ENCODE measurements around the gene CFAP54.

CFAP54 gene

DNA sequence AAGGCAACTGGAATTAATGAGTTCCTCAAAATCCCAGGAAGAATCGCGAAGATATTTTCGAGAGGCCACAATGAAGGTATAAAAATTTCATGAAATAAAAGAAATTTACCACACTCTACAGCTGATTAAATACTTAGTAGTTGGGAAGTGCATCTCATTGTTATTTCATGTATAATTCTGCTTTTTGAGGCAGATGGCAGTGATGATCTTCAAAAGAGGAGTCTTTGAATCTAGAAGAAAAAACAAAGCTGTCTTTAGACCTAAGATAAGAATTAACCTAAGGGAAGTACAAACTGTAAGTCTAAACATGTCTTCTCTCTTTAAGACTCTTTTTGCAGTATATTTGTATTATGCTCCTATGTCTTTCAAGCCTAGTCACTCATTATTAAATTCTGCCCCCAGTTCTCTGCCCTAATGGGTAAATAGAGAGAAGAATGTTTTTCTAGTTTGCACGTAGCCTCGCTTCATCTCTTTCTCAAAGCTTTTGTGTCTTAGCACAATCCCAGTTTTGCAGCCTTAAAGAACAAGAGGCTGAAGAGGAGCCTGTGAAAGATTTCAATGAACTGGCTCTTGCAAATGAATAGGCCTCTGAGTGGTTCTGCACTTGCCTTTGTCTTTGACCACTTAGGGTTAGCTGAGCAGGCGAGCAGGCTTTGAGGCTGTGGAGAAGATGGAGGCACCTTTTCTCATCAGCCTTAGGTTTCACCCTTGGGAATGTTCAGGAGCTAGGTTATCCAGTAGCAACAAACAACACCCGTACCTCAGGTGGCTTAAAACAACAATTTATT is 32.7 kb downstream of the CFAP54 start:
- Histone ChIP-seq H3K23ac (ENCODE audit: low read length) (no peak overlapping the region), H3K79me2 (ENCODE audit: control insufficient read depth, insufficient read depth, low read length, poor library complexity) (no peaks in the 10 kb centered on the region), H3K9ac (ENCODE audit: low read length) (no peak overlapping the region), H4K8ac (ENCODE audit: low read depth, low read length) (no peak overlapping the region), H2AK5ac (ENCODE audit: low read length) (no peak overlapping the region), H4K91ac (ENCODE audit: low read depth, low read length) (no peak overlapping the region), H3K36me3 (ENCODE audit: control insufficient read depth in 1 of 2, insufficient read depth in 2 of 2, low read length in 2 of 2) (no peaks in the 10 kb centered on the region), H3K18ac (ENCODE audit: low read length) (no peak overlapping the region), H3K4ac (ENCODE audit: low read depth, low read length) (no peak overlapping the region), H2BK12ac (ENCODE audit: low read length) (no peak overlapping the region), H2AFZ (ENCODE audit: insufficient read depth, low read length, poor library complexity) (no peak overlapping the region), H3K4me3 (ENCODE audit: low read depth, low read length) (no peak overlapping the region), H3K79me1 (ENCODE audit: low read length) (no peaks in the 10 kb centered on the region), H3K4me1 (ENCODE audit: control insufficient read depth in 1 of 2, insufficient read depth in 2 of 2, low read length in 2 of 2) (no peaks in the 10 kb centered on the region), H3K14ac (ENCODE audit: low read length) (no peak overlapping the region), H2BK5ac (ENCODE audit: low read depth, low read length, poor library complexity) (no peak overlapping the region), H3K9me3 (ENCODE audit: insufficient read depth, low read depth, low read length) (peaks cover 2% of the 10 kb centered on the region), H3K4me2 (ENCODE audit: low read length) (no peak overlapping the region), H2BK120ac (ENCODE audit: insufficient read depth, low read length, poor library complexity) (no peak overlapping the region), H3K27me3 (ENCODE audit: insufficient read depth, low read length) (no peaks in the 10 kb centered on the region), H4K12ac (ENCODE audit: low read depth, low read length) (no peak overlapping the region), H3K27ac (ENCODE audit: low read depth, low read length) (no peak overlapping the region)
- WGBS (ENCODE audit: extremely low coverage, insufficient coverage, insufficient read length) = no CpG with 5 or more reads among the region's 7 CpGs
- no peak for DNase-seq

GRCh38 chr12:96522690-96523089 is 33.3 kb downstream of the CFAP54 start:
- H3K79me2 ChIP-seq (ENCODE audit: control insufficient read depth, insufficient read depth, low read length, poor library complexity) = no peaks in the 10 kb centered on the region
- H3K4me3 ChIP-seq (ENCODE audit: low read depth, low read length) = no peak overlapping the region
- no peak overlapping the region for H3K18ac ChIP-seq (ENCODE audit: low read length)
- no peak overlapping the region for H4K91ac ChIP-seq (ENCODE audit: low read depth, low read length)
- no peak overlapping the region for H2AFZ ChIP-seq (ENCODE audit: insufficient read depth, low read length, poor library complexity)
- no peak overlapping the region for H3K9ac ChIP-seq (ENCODE audit: low read length)
- no peak overlapping the region for H3K23ac ChIP-seq (ENCODE audit: low read length)
- no peak overlapping the region for H4K8ac ChIP-seq (ENCODE audit: low read depth, low read length)
- no peaks in the 10 kb centered on the region for H3K36me3 ChIP-seq (ENCODE audit: control insufficient read depth in 1 of 2, insufficient read depth in 2 of 2, low read length in 2 of 2)
- no peak overlapping the region for H2BK120ac ChIP-seq (ENCODE audit: insufficient read depth, low read length, poor library complexity)
- H3K9me3 ChIP-seq (ENCODE audit: insufficient read depth, low read depth, low read length) = peaks cover 2% of the 10 kb centered on the region
- H2BK12ac ChIP-seq (ENCODE audit: low read length) = no peak overlapping the region
- no peak overlapping the region for H3K27ac ChIP-seq (ENCODE audit: low read depth, low read length)
- H3K4ac ChIP-seq (ENCODE audit: low read depth, low read length) = no peak overlapping the region
- no peaks in the 10 kb centered on the region for H3K27me3 ChIP-seq (ENCODE audit: insufficient read depth, low read length)
- H2AK5ac ChIP-seq (ENCODE audit: low read length) = no peak overlapping the region
- no peaks in the 10 kb centered on the region for H3K4me1 ChIP-seq (ENCODE audit: control insufficient read depth in 1 of 2, insufficient read depth in 2 of 2, low read length in 2 of 2)
- DNase-seq = no peak
- H3K79me1 ChIP-seq (ENCODE audit: low read length) = no peaks in the 10 kb centered on the region
- no peak overlapping the region for H2BK5ac ChIP-seq (ENCODE audit: low read depth, low read length, poor library complexity)
- H4K12ac ChIP-seq (ENCODE audit: low read depth, low read length) = no peak overlapping the region
- H3K4me2 ChIP-seq (ENCODE audit: low read length) = no peak overlapping the region
- no peak overlapping the region for H3K14ac ChIP-seq (ENCODE audit: low read length)
- no CpG with 5 or more reads among the region's 3 CpGs for WGBS (ENCODE audit: extremely low coverage, insufficient coverage, insufficient read length)

DNA sequence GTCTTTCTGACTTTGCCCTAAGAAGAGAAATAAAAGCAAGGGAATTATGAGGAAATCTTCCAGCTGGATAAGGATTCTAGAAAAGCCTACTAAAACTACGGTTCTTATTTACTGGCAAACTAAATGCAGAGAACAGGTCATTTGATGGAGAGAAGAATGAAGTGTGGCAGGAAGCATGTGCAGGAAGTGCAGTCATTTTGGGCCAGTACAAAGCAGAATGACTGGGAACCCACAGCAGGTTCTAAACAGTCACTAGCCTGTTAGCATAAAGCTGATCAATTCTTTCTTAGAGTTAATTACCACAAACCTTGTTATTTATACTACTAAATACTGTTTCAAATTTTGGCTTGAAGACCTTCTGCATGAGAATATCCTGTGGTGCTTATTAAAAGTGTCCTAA is 36.7 kb downstream of the CFAP54 start:
- no peaks in the 10 kb centered on the region for H3K4me1 ChIP-seq (ENCODE audit: control insufficient read depth in 1 of 2, insufficient read depth in 2 of 2, low read length in 2 of 2)
- no peak overlapping the region for H3K27ac ChIP-seq (ENCODE audit: low read depth, low read length)
- H3K4ac ChIP-seq (ENCODE audit: low read depth, low read length) = no peak overlapping the region
- no peak overlapping the region for H2BK120ac ChIP-seq (ENCODE audit: insufficient read depth, low read length, poor library complexity)
- H3K36me3 ChIP-seq (ENCODE audit: control insufficient read depth in 1 of 2, insufficient read depth in 2 of 2, low read length in 2 of 2) = no peaks in the 10 kb centered on the region
- WGBS (ENCODE audit: extremely low coverage, insufficient coverage, insufficient read length) = no CpG with 5 or more reads among the region's 1 CpG
- no peak overlapping the region for H2AFZ ChIP-seq (ENCODE audit: insufficient read depth, low read length, poor library complexity)
- DNase-seq = no peak
- H3K79me2 ChIP-seq (ENCODE audit: control insufficient read depth, insufficient read depth, low read length, poor library complexity) = no peaks in the 10 kb centered on the region
- H2BK5ac ChIP-seq (ENCODE audit: low read depth, low read length, poor library complexity) = no peak overlapping the region
- H3K23ac ChIP-seq (ENCODE audit: low read length) = no peak overlapping the region
- H4K91ac ChIP-seq (ENCODE audit: low read depth, low read length) = no peak overlapping the region
- H4K12ac ChIP-seq (ENCODE audit: low read depth, low read length) = no peak overlapping the region
- no peak overlapping the region for H3K9ac ChIP-seq (ENCODE audit: low read length)
- no peak overlapping the region for H2BK12ac ChIP-seq (ENCODE audit: low read length)
- H3K14ac ChIP-seq (ENCODE audit: low read length) = no peak overlapping the region
- no peak overlapping the region for H4K8ac ChIP-seq (ENCODE audit: low read depth, low read length)
- H3K9me3 ChIP-seq (ENCODE audit: insufficient read depth, low read depth, low read length) = no peaks in the 10 kb centered on the region
- H3K79me1 ChIP-seq (ENCODE audit: low read length) = no peaks in the 10 kb centered on the region
- no peak overlapping the region for H3K18ac ChIP-seq (ENCODE audit: low read length)
- H3K4me3 ChIP-seq (ENCODE audit: low read depth, low read length) = no peak overlapping the region
- no peaks in the 10 kb centered on the region for H3K27me3 ChIP-seq (ENCODE audit: insufficient read depth, low read length)
- no peak overlapping the region for H2AK5ac ChIP-seq (ENCODE audit: low read length)
- no peak overlapping the region for H3K4me2 ChIP-seq (ENCODE audit: low read length)

DNA sequence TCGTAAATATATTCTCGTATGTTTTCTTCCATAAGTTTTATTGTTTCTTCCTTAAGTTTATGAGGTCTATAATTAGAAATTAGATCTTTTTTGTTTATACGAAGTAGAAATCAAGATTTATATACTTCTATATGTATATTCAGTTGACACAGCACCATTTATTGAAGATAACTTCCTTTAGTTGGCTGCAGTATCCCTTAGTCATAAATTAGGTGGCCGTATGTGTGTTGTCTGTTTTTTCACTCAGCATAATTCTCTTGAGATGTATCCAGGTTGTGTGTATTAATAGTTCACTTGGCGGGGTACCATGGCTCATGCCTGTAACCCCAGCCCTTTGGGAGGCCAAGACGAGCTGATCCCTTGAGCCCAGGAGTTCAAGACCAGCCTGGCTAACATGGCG is 40.5 kb downstream of the CFAP54 start:
- no peaks in the 10 kb centered on the region for H3K4me1 ChIP-seq (ENCODE audit: control insufficient read depth in 1 of 2, insufficient read depth in 2 of 2, low read length in 2 of 2)
- no peak overlapping the region for H3K9ac ChIP-seq (ENCODE audit: low read length)
- H3K4ac ChIP-seq (ENCODE audit: low read depth, low read length) = no peak overlapping the region
- no peaks in the 10 kb centered on the region for H3K36me3 ChIP-seq (ENCODE audit: control insufficient read depth in 1 of 2, insufficient read depth in 2 of 2, low read length in 2 of 2)
- H3K14ac ChIP-seq (ENCODE audit: low read length) = no peak overlapping the region
- no CpG with 5 or more reads among the region's 7 CpGs for WGBS (ENCODE audit: extremely low coverage, insufficient coverage, insufficient read length)
- H2AK5ac ChIP-seq (ENCODE audit: low read length) = no peak overlapping the region
- no peak overlapping the region for H4K91ac ChIP-seq (ENCODE audit: low read depth, low read length)
- H3K27ac ChIP-seq (ENCODE audit: low read depth, low read length) = no peak overlapping the region
- H2AFZ ChIP-seq (ENCODE audit: insufficient read depth, low read length, poor library complexity) = no peak overlapping the region
- no peak overlapping the region for H3K18ac ChIP-seq (ENCODE audit: low read length)
- no peak overlapping the region for H3K4me3 ChIP-seq (ENCODE audit: low read depth, low read length)
- H2BK5ac ChIP-seq (ENCODE audit: low read depth, low read length, poor library complexity) = no peak overlapping the region
- no peaks in the 10 kb centered on the region for H3K79me1 ChIP-seq (ENCODE audit: low read length)
- no peak overlapping the region for H2BK120ac ChIP-seq (ENCODE audit: insufficient read depth, low read length, poor library complexity)
- H2BK12ac ChIP-seq (ENCODE audit: low read length) = no peak overlapping the region
- no peak overlapping the region for H3K23ac ChIP-seq (ENCODE audit: low read length)
- no peaks in the 10 kb centered on the region for H3K9me3 ChIP-seq (ENCODE audit: insufficient read depth, low read depth, low read length)
- H4K12ac ChIP-seq (ENCODE audit: low read depth, low read length) = no peak overlapping the region
- no peaks in the 10 kb centered on the region for H3K27me3 ChIP-seq (ENCODE audit: insufficient read depth, low read length)
- H3K4me2 ChIP-seq (ENCODE audit: low read length) = no peak overlapping the region
- no peaks in the 10 kb centered on the region for H3K79me2 ChIP-seq (ENCODE audit: control insufficient read depth, insufficient read depth, low read length, poor library complexity)
- no peak for DNase-seq
- no peak overlapping the region for H4K8ac ChIP-seq (ENCODE audit: low read depth, low read length)

Measured in trophoblast cell (in vitro differentiated cells and primary cell).